ENCODE measurements around the gene HMGCLL1.

DNA sequence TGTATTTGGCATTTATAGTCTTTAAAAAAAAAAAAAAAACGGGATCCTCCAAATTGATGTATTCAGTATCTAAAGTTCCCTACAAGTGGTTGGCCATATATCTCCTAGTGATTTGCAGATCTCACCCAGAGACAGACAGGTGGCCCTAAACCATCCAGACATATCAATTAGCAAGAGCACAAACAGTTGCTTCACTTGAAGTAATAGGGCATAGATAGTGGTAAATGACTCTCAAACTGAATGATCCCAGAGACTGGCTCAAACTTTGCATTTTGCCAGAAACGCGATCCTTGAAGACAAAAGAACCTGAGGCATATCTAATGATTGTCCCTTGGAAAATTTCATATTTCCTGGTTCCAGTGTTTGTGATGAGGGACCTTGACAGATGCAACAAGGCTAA, 54.6 kb downstream of the HMGCLL1 start:
- TF ChIP-seq EP300 (IDR thresholded peaks at IDR 0.05) (no peak), POLR2AphosphoS5 (IDR thresholded peaks at IDR 0.05) (no peak), POLR2A (IDR thresholded peaks at IDR 0.05) (no peak)
- TF ChIP-seq, protein P1, sequence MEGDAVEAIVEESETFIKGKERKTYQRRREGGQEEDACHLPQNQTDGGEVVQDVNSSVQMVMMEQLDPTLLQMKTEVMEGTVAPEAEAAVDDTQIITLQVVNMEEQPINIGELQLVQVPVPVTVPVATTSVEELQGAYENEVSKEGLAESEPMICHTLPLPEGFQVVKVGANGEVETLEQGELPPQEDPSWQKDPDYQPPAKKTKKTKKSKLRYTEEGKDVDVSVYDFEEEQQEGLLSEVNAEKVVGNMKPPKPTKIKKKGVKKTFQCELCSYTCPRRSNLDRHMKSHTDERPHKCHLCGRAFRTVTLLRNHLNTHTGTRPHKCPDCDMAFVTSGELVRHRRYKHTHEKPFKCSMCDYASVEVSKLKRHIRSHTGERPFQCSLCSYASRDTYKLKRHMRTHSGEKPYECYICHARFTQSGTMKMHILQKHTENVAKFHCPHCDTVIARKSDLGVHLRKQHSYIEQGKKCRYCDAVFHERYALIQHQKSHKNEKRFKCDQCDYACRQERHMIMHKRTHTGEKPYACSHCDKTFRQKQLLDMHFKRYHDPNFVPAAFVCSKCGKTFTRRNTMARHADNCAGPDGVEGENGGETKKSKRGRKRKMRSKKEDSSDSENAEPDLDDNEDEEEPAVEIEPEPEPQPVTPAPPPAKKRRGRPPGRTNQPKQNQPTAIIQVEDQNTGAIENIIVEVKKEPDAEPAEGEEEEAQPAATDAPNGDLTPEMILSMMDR (IDR thresholded peaks at IDR 0.05): no peak
